GM12801 (cell line): ENCODE data around the gene SYK.

Experiments used
- TF ChIP-seq, protein P1 (sequence below): IDR thresholded peaks from one replicate; pipeline ENCODE4 v1.5.1; 2011; ENCODE audit warnings: control low read depth; ENCODE audit not compliant: insufficient read length; ENCODE audit errors: extremely low read depth

Gene SYK

DNA sequence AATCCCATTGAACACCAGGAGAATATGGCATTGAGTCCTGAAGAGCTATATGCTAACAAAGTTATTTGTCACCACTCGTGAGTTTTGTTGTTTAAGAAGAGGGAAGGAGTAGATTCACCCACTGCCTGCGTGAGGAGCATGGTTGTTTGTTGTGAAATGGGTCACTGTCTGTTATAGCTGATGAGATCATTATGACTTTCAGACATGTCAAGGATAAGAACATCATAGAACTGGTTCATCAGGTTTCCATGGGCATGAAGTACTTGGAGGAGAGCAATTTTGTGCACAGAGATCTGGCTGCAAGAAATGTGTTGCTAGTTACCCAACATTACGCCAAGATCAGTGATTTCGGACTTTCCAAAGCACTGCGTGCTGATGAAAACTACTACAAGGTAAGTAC is 76.9 kb downstream of the SYK start:
- TF ChIP-seq, protein P1, sequence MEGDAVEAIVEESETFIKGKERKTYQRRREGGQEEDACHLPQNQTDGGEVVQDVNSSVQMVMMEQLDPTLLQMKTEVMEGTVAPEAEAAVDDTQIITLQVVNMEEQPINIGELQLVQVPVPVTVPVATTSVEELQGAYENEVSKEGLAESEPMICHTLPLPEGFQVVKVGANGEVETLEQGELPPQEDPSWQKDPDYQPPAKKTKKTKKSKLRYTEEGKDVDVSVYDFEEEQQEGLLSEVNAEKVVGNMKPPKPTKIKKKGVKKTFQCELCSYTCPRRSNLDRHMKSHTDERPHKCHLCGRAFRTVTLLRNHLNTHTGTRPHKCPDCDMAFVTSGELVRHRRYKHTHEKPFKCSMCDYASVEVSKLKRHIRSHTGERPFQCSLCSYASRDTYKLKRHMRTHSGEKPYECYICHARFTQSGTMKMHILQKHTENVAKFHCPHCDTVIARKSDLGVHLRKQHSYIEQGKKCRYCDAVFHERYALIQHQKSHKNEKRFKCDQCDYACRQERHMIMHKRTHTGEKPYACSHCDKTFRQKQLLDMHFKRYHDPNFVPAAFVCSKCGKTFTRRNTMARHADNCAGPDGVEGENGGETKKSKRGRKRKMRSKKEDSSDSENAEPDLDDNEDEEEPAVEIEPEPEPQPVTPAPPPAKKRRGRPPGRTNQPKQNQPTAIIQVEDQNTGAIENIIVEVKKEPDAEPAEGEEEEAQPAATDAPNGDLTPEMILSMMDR: no peak

DNA sequence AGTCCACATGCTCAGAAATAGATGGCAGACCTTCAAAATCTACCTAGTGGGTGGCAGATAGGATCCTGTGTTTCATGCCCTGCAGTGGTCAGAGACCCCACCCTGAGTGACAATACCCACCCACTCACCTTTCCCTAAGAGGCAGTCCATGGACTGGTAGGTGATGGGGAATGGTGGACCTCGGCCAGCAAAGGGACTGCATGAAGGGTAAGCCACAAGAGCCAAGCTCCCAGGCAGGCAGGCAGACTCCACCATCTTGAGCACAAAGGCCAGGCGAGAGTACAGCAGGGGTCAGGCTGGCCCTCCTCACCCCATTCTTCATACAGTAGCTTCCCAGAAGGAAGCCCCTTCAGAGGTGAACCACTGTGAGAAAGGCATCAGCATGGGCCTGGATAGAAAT is 78.4 kb downstream of the SYK start:
- TF ChIP-seq, protein P1: no peak

DNA sequence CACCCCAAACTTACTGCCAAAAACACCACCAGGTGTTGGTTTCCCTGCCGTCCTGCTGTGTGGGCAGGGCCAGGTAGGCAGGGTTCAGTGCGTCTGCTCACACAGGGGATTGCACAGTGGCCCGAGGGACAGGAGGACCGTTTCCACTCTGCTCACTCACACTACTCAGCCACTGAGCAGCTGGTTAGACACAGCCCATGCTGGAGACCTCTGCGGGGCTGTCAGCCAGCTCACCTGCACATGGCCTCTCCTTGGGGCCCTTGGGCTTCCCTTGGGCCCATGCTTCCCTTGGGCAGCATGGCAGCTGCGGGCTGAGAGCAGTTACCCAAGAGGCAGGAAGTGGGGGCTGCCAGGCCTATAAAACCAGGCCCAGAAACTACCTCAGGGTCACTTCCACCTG is 79.0 kb downstream of the SYK start:
- TF ChIP-seq, protein P1: no peak

DNA sequence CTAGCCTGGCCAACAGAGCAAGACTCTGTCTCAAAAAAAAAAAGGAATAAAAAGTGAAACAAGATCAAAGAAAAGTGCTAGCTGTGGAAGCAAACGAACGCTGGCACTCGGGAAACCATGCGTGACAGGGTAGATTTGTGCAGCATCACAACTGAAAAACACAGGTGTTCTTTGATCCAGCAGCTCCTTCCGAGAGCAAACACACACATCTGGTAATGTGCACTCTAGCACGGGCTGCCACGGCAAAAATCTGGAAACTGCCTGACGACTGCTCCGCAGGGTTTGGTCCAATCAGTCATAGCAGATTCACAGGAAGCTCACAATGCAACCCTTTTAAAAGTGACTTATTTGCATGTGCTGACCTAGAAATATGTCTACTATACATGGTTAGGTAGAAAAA is 80.0 kb downstream of the SYK start:
- TF ChIP-seq, protein P1: no peak

DNA sequence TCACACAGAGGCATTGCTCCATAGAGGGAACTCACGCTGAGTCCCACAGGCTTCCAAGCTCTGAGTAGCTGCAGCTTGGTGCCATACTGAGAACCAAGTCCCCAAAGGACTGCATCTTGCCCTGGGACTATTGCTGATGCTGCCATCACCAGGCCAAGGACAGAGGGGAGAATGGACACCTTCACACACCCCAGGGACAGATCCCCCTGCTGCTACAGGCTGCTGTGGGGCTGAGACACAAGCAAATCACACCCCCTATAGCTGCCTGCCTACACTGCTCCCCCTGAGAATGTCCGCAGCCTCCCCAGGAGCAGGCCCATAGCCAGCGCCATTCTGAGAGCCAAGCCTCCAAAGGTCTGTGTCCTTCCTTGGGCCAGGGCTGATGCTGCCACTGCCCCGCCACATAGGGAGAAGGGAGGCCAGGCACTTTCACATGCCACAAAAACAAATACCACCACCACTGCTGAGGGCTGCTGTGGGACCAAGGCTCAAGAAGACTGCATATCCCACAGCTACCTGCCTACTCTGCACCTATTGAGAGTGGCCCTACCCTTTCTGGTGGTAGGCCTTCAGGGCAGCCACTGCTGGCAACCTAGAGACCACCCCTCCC is 81.5 kb downstream of the SYK start:
- TF ChIP-seq, protein P1: no peak

DNA sequence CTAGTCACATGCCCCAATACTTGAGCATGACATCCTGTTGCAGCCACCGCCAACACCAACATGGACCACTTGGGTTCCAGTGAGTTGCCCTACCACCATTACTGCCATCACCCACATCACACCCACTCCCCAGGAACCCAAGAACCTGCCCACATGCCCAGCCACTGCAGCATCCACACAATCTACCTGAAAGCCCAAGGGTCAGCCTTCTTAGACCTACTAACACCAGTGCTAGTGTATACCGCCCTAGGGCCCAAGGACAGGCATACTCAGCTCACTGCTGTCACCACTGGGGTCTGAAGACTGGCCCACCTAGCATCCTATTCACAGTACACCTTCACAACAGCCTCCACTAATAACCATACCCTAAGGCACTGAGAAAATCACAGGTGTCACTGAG is 82.0 kb downstream of the SYK start:
- TF ChIP-seq, protein P1: no peak

DNA sequence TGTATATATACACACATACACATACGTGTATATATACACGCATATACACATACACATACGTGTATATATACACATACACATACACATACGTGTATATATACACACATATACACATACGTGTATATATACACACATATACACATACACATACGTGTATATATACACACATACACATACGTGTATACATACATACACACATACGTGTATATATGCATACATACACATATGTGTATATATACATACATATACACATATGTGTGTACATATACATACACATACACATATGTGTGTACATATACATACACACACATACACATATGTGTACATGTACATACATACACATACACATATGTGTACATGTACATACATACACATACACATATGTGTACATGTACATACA is 82.6 kb downstream of the SYK start:
- TF ChIP-seq, protein P1: no peak
